H54 (cell line): Measurements from ENCODE around the gene PLD1.

Source experiments
- DNase-seq: peaks from one replicate; pipeline ENCODE4 v3.0.0; 2011; ENCODE audit warnings: low spot score, mixed read lengths; ENCODE audit not compliant: insufficient read length
- FAIRE-seq: peaks from 3 replicates; lab custom pipeline; 2011; peaks lifted over from hg19 to GRCh38; lab: Jason Lieb, UNC
- POLR2A ChIP-seq: IDR thresholded peaks from 2 replicates; pipeline ENCODE4 v1.6.1; 2011; ENCODE audit warnings: low read depth, mild to moderate bottlenecking, low read length

PLD1 gene

DNA sequence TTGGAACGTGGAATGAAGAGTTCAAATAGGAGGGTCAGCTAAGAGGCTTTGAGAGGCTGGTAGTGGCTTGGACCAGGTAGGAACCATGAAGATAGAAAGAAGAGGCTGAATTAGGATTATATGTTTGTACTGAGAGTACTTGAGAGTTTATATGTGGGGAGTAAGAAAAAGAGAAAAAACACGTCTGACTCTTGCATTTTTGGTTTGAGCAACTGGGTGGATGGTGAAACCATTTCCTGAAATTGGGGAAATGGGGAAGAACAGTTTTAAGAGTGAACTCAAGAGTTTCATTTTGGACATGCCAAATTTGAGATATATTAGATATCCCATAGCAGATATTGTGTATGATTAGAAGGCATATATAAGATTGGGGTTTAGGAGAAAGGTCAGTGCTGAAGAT is 257.2 kb downstream of the PLD1 start:
- DNase-seq: no peak
- FAIRE-seq: no peak
- no peak for TF ChIP-seq POLR2A

DNA sequence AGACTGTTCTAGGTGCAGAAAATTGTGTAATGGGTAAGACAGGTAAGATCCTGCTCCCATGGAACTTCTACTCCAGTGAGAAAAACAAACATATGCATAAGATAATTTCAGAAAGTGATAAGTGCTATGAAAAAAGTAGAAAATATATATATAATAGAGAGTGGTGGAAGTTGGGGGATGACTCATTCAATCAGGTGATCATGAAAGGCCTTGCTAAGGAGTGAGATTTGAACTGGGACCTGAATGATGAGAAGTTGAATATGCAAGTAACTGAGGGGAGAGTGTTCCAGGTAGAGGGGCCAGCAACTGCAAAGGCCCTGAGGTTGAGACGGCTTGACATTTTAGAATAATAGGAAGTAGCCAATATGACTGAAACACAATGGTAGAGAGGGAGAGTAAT is 257.8 kb downstream of the PLD1 start:
- no peak for TF ChIP-seq POLR2A
- DNase-seq (no peak), FAIRE-seq (no peak)

DNA sequence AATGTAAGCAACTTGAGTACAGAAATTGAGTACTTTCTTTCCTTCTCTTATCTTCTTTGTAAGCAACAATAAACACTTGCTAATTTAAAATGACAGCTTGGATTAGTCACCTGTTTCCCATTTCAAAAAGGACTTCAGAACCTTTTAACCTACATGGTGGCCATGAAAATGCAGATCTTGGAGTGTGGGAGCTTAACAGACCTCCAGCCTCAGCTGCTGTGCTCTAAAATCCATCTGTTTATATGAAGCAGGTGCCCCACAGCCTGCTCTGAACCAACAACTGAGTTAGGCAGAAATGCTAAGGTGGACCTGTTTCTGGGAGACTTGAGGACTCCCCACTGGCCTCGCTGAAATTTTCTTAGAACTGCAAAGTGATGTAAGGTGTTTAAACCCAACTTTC is 259.0 kb downstream of the PLD1 start:
- no peak for TF ChIP-seq POLR2A
- FAIRE-seq (no peak), DNase-seq (no peak)
